ENCODE measurements around the gene SHROOM1.
A peak's percentile ranks its signal among the peaks of the same experiment; 100 is the strongest.
"Not testable (repeated sequence)": the region's sequence is repeated elsewhere in the genome, so short reads cannot be mapped to it uniquely, and the experiment has no call there.

The SHROOM1 gene

GRCh38 chr5:132823481-132824050 is 6.9 kb downstream of the SHROOM1 start:
- DNase-seq: no peak

- DNase-seq: no peak
Observed at GRCh38 chr5:132822650-132823480, 7.6 kb downstream of the SHROOM1 start.

GRCh38 chr5:132821791-132822190 is 8.7 kb downstream of the SHROOM1 start:
- no peak for DNase-seq

- no peak for DNase-seq
Observed at GRCh38 chr5:132821350-132821749, 9.1 kb downstream of the SHROOM1 start.

- DNase-seq: peak; percentile 88
Observed at GRCh38 chr5:132820162-132820754, 10.2 kb downstream of the SHROOM1 start.

- no peak for DNase-seq
Observed at GRCh38 chr5:132819468-132819867, 11.0 kb downstream of the SHROOM1 start.

- no peak for DNase-seq
Observed at GRCh38 chr5:132817011-132817410, 13.4 kb downstream of the SHROOM1 start.

- no peak for DNase-seq
Observed at GRCh38 chr5:132816554-132816953, 13.9 kb downstream of the SHROOM1 start.

GRCh38 chr5:132816083-132816482 is 14.4 kb downstream of the SHROOM1 start:
- DNase-seq: no peak

- no peak for DNase-seq
Observed at GRCh38 chr5:132815454-132815853, 15.0 kb downstream of the SHROOM1 start.

- no peak for DNase-seq
Observed at GRCh38 chr5:132814503-132815294, 15.7 kb downstream of the SHROOM1 start.

GRCh38 chr5:132813599-132814502 is 16.6 kb downstream of the SHROOM1 start:
- DNase-seq: peak; percentile 31

- DNase-seq: no peak
Observed at GRCh38 chr5:132812781-132813598, 17.5 kb downstream of the SHROOM1 start, which contains the start of gene SOWAHA. TSS of gene SOWAHA (plus strand) at chr5:132813302. CDS start at chr5:132813622, 320 bp downstream.

GRCh38 chr5:132812123-132812765 is 18.2 kb downstream of the SHROOM1 start:
- no peak for DNase-seq

GRCh38 chr5:132810605-132811004 is 19.8 kb downstream of the SHROOM1 start:
- DNase-seq: no peak

- DNase-seq: no peak
Observed at GRCh38 chr5:132808866-132809265, 21.6 kb downstream of the SHROOM1 start.

- DNase-seq: no peak
Observed at GRCh38 chr5:132808448-132808847, 22.0 kb downstream of the SHROOM1 start.

- DNase-seq: no peak
Observed at GRCh38 chr5:132807163-132807838, 23.1 kb downstream of the SHROOM1 start.

GRCh38 chr5:132806804-132807162 is 23.7 kb downstream of the SHROOM1 start:
- DNase-seq: not testable (repeated sequence)

GRCh38 chr5:132805872-132806271 is 24.6 kb downstream of the SHROOM1 start:
- not testable (repeated sequence) for DNase-seq
